ENCODE data around the gene CHRNG.
A peak's percentile ranks its signal among the peaks of the same experiment; 100 is the strongest.

CHRNG gene

GRCh38 chr2:232580648-232580981 is 41.1 kb downstream of the CHRNG start:
- WGBS, 2 experiments (ENCODE audit: insufficient coverage in 2 of 2) = 93 to 100% methylated on average over 2 to 3 of the region's 6 CpGs
- peaks cover 44% of the 10 kb centered on the region for H3K36me3 ChIP-seq (ENCODE audit: control insufficient read depth, insufficient read depth, low read length)
- H3K27ac ChIP-seq (ENCODE audit: low read depth, low read length, severe bottlenecking) = no peak overlapping the region
- no peak overlapping the region for H3K4me3 ChIP-seq (ENCODE audit: extremely low read depth, insufficient read depth, low read length, poor library complexity, severe bottlenecking)
- H3K4me1 ChIP-seq (ENCODE audit: control insufficient read depth, insufficient read depth, low read length, poor library complexity, severe bottlenecking) = peaks cover 9% of the 10 kb centered on the region
- no peaks in the 10 kb centered on the region for H3K9me3 ChIP-seq (ENCODE audit: control insufficient read depth, low read length)

GRCh38 chr2:232581725-232582124 is 42.2 kb downstream of the CHRNG start:
- no peak overlapping the region for H3K4me3 ChIP-seq (ENCODE audit: extremely low read depth, insufficient read depth, low read length, poor library complexity, severe bottlenecking)
- H3K27ac ChIP-seq (ENCODE audit: low read depth, low read length, severe bottlenecking) = no peak overlapping the region
- no peaks in the 10 kb centered on the region for H3K9me3 ChIP-seq (ENCODE audit: control insufficient read depth, low read length)
- peaks cover 3% of the 10 kb centered on the region for H3K4me1 ChIP-seq (ENCODE audit: control insufficient read depth, insufficient read depth, low read length, poor library complexity, severe bottlenecking)
- peaks cover 44% of the 10 kb centered on the region for H3K36me3 ChIP-seq (ENCODE audit: control insufficient read depth, insufficient read depth, low read length)

GRCh38 chr2:232584238-232584637 is 44.7 kb downstream of the CHRNG start:
- WGBS, 2 experiments (ENCODE audit: insufficient coverage in 2 of 2) = 98 to 100% methylated on average over 3 to 5 of the region's 6 CpGs
- Histone ChIP-seq H3K27ac (ENCODE audit: low read depth, low read length, severe bottlenecking) (no peak overlapping the region), H3K36me3 (ENCODE audit: control insufficient read depth, insufficient read depth, low read length) (peaks cover 39% of the 10 kb centered on the region), H3K4me1 (ENCODE audit: control insufficient read depth, insufficient read depth, low read length, poor library complexity, severe bottlenecking) (no peaks in the 10 kb centered on the region), H3K4me3 (ENCODE audit: extremely low read depth, insufficient read depth, low read length, poor library complexity, severe bottlenecking) (no peak overlapping the region), H3K9me3 (ENCODE audit: control insufficient read depth, low read length) (no peaks in the 10 kb centered on the region)

- Histone ChIP-seq H3K36me3 (ENCODE audit: control insufficient read depth, insufficient read depth, low read length) (peaks cover 16% of the 10 kb centered on the region), H3K9me3 (ENCODE audit: control insufficient read depth, low read length) (no peaks in the 10 kb centered on the region), H3K27ac (ENCODE audit: low read depth, low read length, severe bottlenecking) (no peak overlapping the region), H3K4me3 (ENCODE audit: extremely low read depth, insufficient read depth, low read length, poor library complexity, severe bottlenecking) (no peak overlapping the region), H3K4me1 (ENCODE audit: control insufficient read depth, insufficient read depth, low read length, poor library complexity, severe bottlenecking) (no peaks in the 10 kb centered on the region)
- 89% methylated on average over 2 of the region's 5 CpGs; no CpG with 5 or more reads in 1 of the 2 experiments for WGBS, 2 experiments (ENCODE audit: insufficient coverage in 2 of 2)
Measured at GRCh38 chr2:232586943-232587505, 47.5 kb downstream of the CHRNG start.

GRCh38 chr2:232587512-232587911 is 48.0 kb downstream of the CHRNG start:
- H3K27ac ChIP-seq (ENCODE audit: low read depth, low read length, severe bottlenecking) = no peak overlapping the region
- no peaks in the 10 kb centered on the region for H3K4me1 ChIP-seq (ENCODE audit: control insufficient read depth, insufficient read depth, low read length, poor library complexity, severe bottlenecking)
- peaks cover 11% of the 10 kb centered on the region for H3K36me3 ChIP-seq (ENCODE audit: control insufficient read depth, insufficient read depth, low read length)
- no peak overlapping the region for H3K4me3 ChIP-seq (ENCODE audit: extremely low read depth, insufficient read depth, low read length, poor library complexity, severe bottlenecking)
- WGBS, 2 experiments (ENCODE audit: insufficient coverage in 2 of 2) = 87 to 92% methylated on average over 2 to 4 of the region's 7 CpGs
- H3K9me3 ChIP-seq (ENCODE audit: control insufficient read depth, low read length) = no peaks in the 10 kb centered on the region

- no peaks in the 10 kb centered on the region for H3K9me3 ChIP-seq (ENCODE audit: control insufficient read depth, low read length)
- H3K27ac ChIP-seq (ENCODE audit: low read depth, low read length, severe bottlenecking) = no peak overlapping the region
- no peak overlapping the region for H3K4me3 ChIP-seq (ENCODE audit: extremely low read depth, insufficient read depth, low read length, poor library complexity, severe bottlenecking)
- H3K4me1 ChIP-seq (ENCODE audit: control insufficient read depth, insufficient read depth, low read length, poor library complexity, severe bottlenecking) = no peaks in the 10 kb centered on the region
- WGBS, 2 experiments (ENCODE audit: insufficient coverage in 2 of 2) = 95 to 97% methylated on average over 7 to 8 of the region's 8 CpGs
- peaks cover 9% of the 10 kb centered on the region for H3K36me3 ChIP-seq (ENCODE audit: control insufficient read depth, insufficient read depth, low read length)
Measured at GRCh38 chr2:232588031-232588430, 48.5 kb downstream of the CHRNG start.

GRCh38 chr2:232588680-232589585 is 49.4 kb downstream of the CHRNG start:
- Histone ChIP-seq H3K36me3 (ENCODE audit: control insufficient read depth, insufficient read depth, low read length) (peaks cover 3% of the 10 kb centered on the region), H3K4me3 (ENCODE audit: extremely low read depth, insufficient read depth, low read length, poor library complexity, severe bottlenecking) (no peak overlapping the region), H3K9me3 (ENCODE audit: control insufficient read depth, low read length) (no peaks in the 10 kb centered on the region), H3K4me1 (ENCODE audit: control insufficient read depth, insufficient read depth, low read length, poor library complexity, severe bottlenecking) (no peaks in the 10 kb centered on the region), H3K27ac (ENCODE audit: low read depth, low read length, severe bottlenecking) (no peak overlapping the region)
- 94% methylated on average over 13 to 15 of the region's 18 CpGs for whole genome bisulfite sequencing, 2 experiments (ENCODE audit: insufficient coverage in 2 of 2)

GRCh38 chr2:232592772-232593395 is 53.4 kb downstream of the CHRNG start:
- H3K4me3 ChIP-seq (ENCODE audit: extremely low read depth, insufficient read depth, low read length, poor library complexity, severe bottlenecking) = no peak overlapping the region
- H3K27ac ChIP-seq (ENCODE audit: low read depth, low read length, severe bottlenecking) = peak overlapping the region; percentile 10
- H3K36me3 ChIP-seq (ENCODE audit: control insufficient read depth, insufficient read depth, low read length) = no peaks in the 10 kb centered on the region
- H3K4me1 ChIP-seq (ENCODE audit: control insufficient read depth, insufficient read depth, low read length, poor library complexity, severe bottlenecking) = no peaks in the 10 kb centered on the region
- no peaks in the 10 kb centered on the region for H3K9me3 ChIP-seq (ENCODE audit: control insufficient read depth, low read length)
- 88% methylated on average over 3 of the region's 3 CpGs; no CpG with 5 or more reads in 1 of the 2 experiments for WGBS, 2 experiments (ENCODE audit: insufficient coverage in 2 of 2)

- WGBS, 2 experiments (ENCODE audit: insufficient coverage in 2 of 2) = 80 to 90% methylated on average over 3 to 4 of the region's 7 CpGs
- H3K4me1 ChIP-seq (ENCODE audit: control insufficient read depth, insufficient read depth, low read length, poor library complexity, severe bottlenecking) = no peaks in the 10 kb centered on the region
- no peaks in the 10 kb centered on the region for H3K36me3 ChIP-seq (ENCODE audit: control insufficient read depth, insufficient read depth, low read length)
- H3K4me3 ChIP-seq (ENCODE audit: extremely low read depth, insufficient read depth, low read length, poor library complexity, severe bottlenecking) = no peak overlapping the region
- H3K27ac ChIP-seq (ENCODE audit: low read depth, low read length, severe bottlenecking) = no peak overlapping the region
- H3K9me3 ChIP-seq (ENCODE audit: control insufficient read depth, low read length) = no peaks in the 10 kb centered on the region
Measured at GRCh38 chr2:232593982-232594381, 54.5 kb downstream of the CHRNG start.
